CD14-positive monocyte (primary cell): ENCODE measurements around the gene MYO6. TPM values are rescaled to one million over a fixed set of nuclear protein-coding genes. Genes with fewer than 3 reads are reported as not detected.

Source experiments
- DNase-seq, 3 donors: peaks; one replicate each; pipeline ENCODE4 v3.0.0-alpha.2; 2011 to 2022
- H2AFZ ChIP-seq: 2 replicates; pipeline ENCODE4 v1.6.0; 2012; ENCODE audit warnings: mild to moderate bottlenecking, low read depth, low read length, inconsistent platforms; ENCODE audit not compliant: insufficient read depth, poor library complexity, severe bottlenecking
- H3K27ac ChIP-seq, 2 donors: 1 replicate in 1 of 2; 2 replicates in 1 of 2; pipeline ENCODE4 v1.5.1; 2012 to 2013; ENCODE audit warnings: low read length in 2 of 2, control low read depth in 1 of 2, inconsistent platforms in 1 of 2, low read depth in 1 of 2, mild to moderate bottlenecking in 1 of 2
- H3K27me3 ChIP-seq, 2 donors: one replicate each; pipeline versions ENCODE4 v1.6.0 to v1.6.1; 2011 to 2013; ENCODE audit warnings: low read length in 2 of 2; ENCODE audit not compliant: control insufficient read depth in 2 of 2, insufficient read depth in 2 of 2
- H3K36me3 ChIP-seq, 2 donors: replicated peaks in 1 of 2; 1 replicate in 1 of 2; 2 replicates in 1 of 2; pipeline versions ENCODE4 v1.5.1 to v1.6.1; 2012 to 2013; ENCODE audit warnings: low read length in 2 of 2, control low read depth in 1 of 2, inconsistent platforms in 1 of 2, mild to moderate bottlenecking in 1 of 2; ENCODE audit not compliant: insufficient read depth in 2 of 2, control insufficient read depth in 1 of 2
- H3K4me1 ChIP-seq, 2 donors: 1 replicate in 1 of 2; 2 replicates in 1 of 2; pipeline versions ENCODE4 v1.5.1 to v1.6.1; 2012 to 2013; ENCODE audit warnings: low read length in 2 of 2, control low read depth in 1 of 2, inconsistent platforms in 1 of 2, mild to moderate bottlenecking in 1 of 2, moderate library complexity in 1 of 2; ENCODE audit not compliant: insufficient read depth in 2 of 2, control insufficient read depth in 1 of 2
- H3K4me2 ChIP-seq: replicated peaks from 2 replicates; pipeline ENCODE3; 2012; ENCODE audit warnings: low read length, moderate library complexity, mild to moderate bottlenecking; ENCODE audit not compliant: poor library complexity, severe bottlenecking; ENCODE audit errors: extremely low read depth
- H3K4me3 ChIP-seq, 3 experiments: fragments of 200-600 bp in 1 of 3; sonication (generic) in 1 of 3; replicated peaks in 1 of 3; 1 replicate in 2 of 3; 2 replicates in 1 of 3; pipeline ENCODE4 v1.5.1; 2011 to 2013; ENCODE audit warnings: low read length in 3 of 3, mild to moderate bottlenecking in 3 of 3, control low read depth in 2 of 3, low read depth in 2 of 3, inconsistent platforms in 1 of 3, moderate library complexity in 1 of 3
- H3K79me2 ChIP-seq: 2 replicates; pipeline ENCODE4 v1.6.0; 2012; ENCODE audit warnings: mild to moderate bottlenecking, control low read depth, inconsistent platforms, low read length, moderate library complexity; ENCODE audit not compliant: insufficient read depth
- H3K9ac ChIP-seq: 2 replicates; pipeline ENCODE4 v1.6.0; 2017; ENCODE audit warnings: low read length, mild to moderate bottlenecking; ENCODE audit not compliant: insufficient read depth, poor library complexity, severe bottlenecking
- H3K9me3 ChIP-seq, 2 donors: replicated peaks in 1 of 2; 1 replicate in 1 of 2; 2 replicates in 1 of 2; pipeline versions ENCODE4 v1.5.1 to v1.6.1; 2012 to 2013; ENCODE audit warnings: low read length in 2 of 2, control low read depth in 1 of 2; ENCODE audit not compliant: control insufficient read depth in 1 of 2, insufficient read depth in 1 of 2
- H4K20me1 ChIP-seq: 2 replicates; pipeline ENCODE4 v1.6.0; 2012; ENCODE audit warnings: mild to moderate bottlenecking, low read length, control low read depth, moderate library complexity; ENCODE audit not compliant: insufficient read depth
- H3K27ac Mint-ChIP-seq, 7 donors: one replicate each; pipeline ENCODE4 v1.8.0; 2020; ENCODE audit warnings: mild to moderate bottlenecking in 7 of 7, mixed read lengths in 7 of 7, moderate library complexity in 6 of 7, inconsistent platforms in 2 of 7
- H3K27me3 Mint-ChIP-seq, 3 donors: one replicate each; pipeline ENCODE4 v1.8.0; 2021 to 2022; ENCODE audit warnings: low read depth in 3 of 3, mild to moderate bottlenecking in 3 of 3, mixed read lengths in 3 of 3, moderate library complexity in 3 of 3, inconsistent platforms in 1 of 3
- H3K36me3 Mint-ChIP-seq, 2 donors: one replicate each; pipeline ENCODE4 v1.8.0; 2020; ENCODE audit warnings: mixed read lengths in 2 of 2, inconsistent platforms in 1 of 2, mild to moderate bottlenecking in 1 of 2
- H3K4me1 Mint-ChIP-seq: one replicate; pipeline ENCODE4 v1.8.0; 2020; ENCODE audit warnings: mild to moderate bottlenecking, mixed read lengths
- H3K4me3 Mint-ChIP-seq, 2 donors: one replicate each; pipeline ENCODE4 v1.8.0; 2020; ENCODE audit warnings: mild to moderate bottlenecking in 2 of 2, mixed read lengths in 2 of 2, moderate library complexity in 1 of 2
- H3K9me3 Mint-ChIP-seq, 7 donors: one replicate each; pipeline ENCODE4 v1.8.0; 2020 to 2022; ENCODE audit warnings: mixed read lengths in 7 of 7, mild to moderate bottlenecking in 6 of 7, moderate library complexity in 6 of 7, inconsistent platforms in 2 of 7
- CTCF ChIP-seq: fragments of 200-600 bp; IDR thresholded peaks from one replicate; pipeline ENCODE4 v1.8.0; 2022; ENCODE audit warnings: antibody characterized with exemption, mild to moderate bottlenecking
- WGBS: methylation state at CpG from one replicate; pipeline ENCODE4 v1.1.5; 2013; ENCODE audit warnings: missing lambda C conversion rate; ENCODE audit not compliant: insufficient coverage; 5-methylcytosine and 5-hydroxymethylcytosine counted together
- intact Hi-C, 2 donors: fragments of 100-400 bp; cut with micrococcal nuclease; formaldehyde crosslinking; loops; one replicate each; pipeline versions ENCODE4 v1.15.0 to v1.15.1; 2023
- polyA plus RNA-seq, 3 donors: library from polyadenylated mRNA; depleted of rRNA in 1 of 3; unstranded in 2 of 3; stranded (reverse) in 1 of 3; fragments of 300-500 nt in 2 of 3; fragments of >200 nt in 1 of 3; fragmentation: Illumina TruSeq in 2 of 3; gene quantifications; 1 replicate in 2 of 3; 2 replicates in 1 of 3; pipeline ENCODE4 v1.2.3, GENCODE V29; 2012 to 2021

Gene MYO6
- polyA plus RNA-seq, 3 donors, result not detected

GRCh38 chr6:75766387-75766786 lies 17.3 kb downstream of the MYO6 start:
- no peak overlapping the region for H3K4me3 ChIP-seq
- H3K27ac Mint-ChIP-seq, result no peak overlapping the region

GRCh38 chr6:75770844-75771243 lies 21.8 kb downstream of the MYO6 start:
- no peaks in the 10 kb centered on the region for H3K79me2 ChIP-seq
- 100% methylated on average over 1 of the region's 5 CpGs for WGBS
- no peaks in the 10 kb centered on the region for H3K4me1 ChIP-seq
- peaks cover 4 to 15% (median 10%) of the 10 kb centered on the region in 3 donors for H3K27me3 Mint-ChIP-seq
- no peak overlapping the region for H3K4me3 ChIP-seq
- no peak for DNase-seq
- no peak for TF ChIP-seq CTCF
- no peak overlapping the region for H3K27ac ChIP-seq
- intact Hi-C loops, result no loop called here
- no peaks in the 10 kb centered on the region for H3K4me1 Mint-ChIP-seq
- H3K9ac ChIP-seq, result no peak overlapping the region
- H2AFZ ChIP-seq, result no peak overlapping the region
- no peak overlapping the region for H3K4me2 ChIP-seq
- H3K27me3 ChIP-seq, result peaks cover 0 to 2% of the 10 kb centered on the region in 2 donors
- H3K9me3 Mint-ChIP-seq, result peaks cover 0 to 5% (median 0%) of the 10 kb centered on the region in 7 donors
- no peak overlapping the region for H3K27ac Mint-ChIP-seq
- H3K36me3 ChIP-seq, result no peaks in the 10 kb centered on the region
- H4K20me1 ChIP-seq, result no peaks in the 10 kb centered on the region
- no peak overlapping the region for H3K4me3 Mint-ChIP-seq
- no peaks in the 10 kb centered on the region for H3K9me3 ChIP-seq
- H3K36me3 Mint-ChIP-seq, result no peaks in the 10 kb centered on the region

More at GRCh38 chr6:75766387-75766786, 17.3 kb downstream of the MYO6 start:
- intact Hi-C loops, result no loop called here
- Mint-ChIP-seq H3K9me3 (peaks cover 0 to 4% (median 0%) of the 10 kb centered on the region in 7 donors), H3K4me3 (no peak overlapping the region), H3K27me3 (peaks cover 15 to 27% (median 24%) of the 10 kb centered on the region in 3 donors), H3K36me3 (no peaks in the 10 kb centered on the region), H3K4me1 (no peaks in the 10 kb centered on the region)
- no peak for TF ChIP-seq CTCF
- Histone ChIP-seq H2AFZ (no peak overlapping the region), H3K9ac (no peak overlapping the region), H3K36me3 (no peaks in the 10 kb centered on the region), H4K20me1 (no peaks in the 10 kb centered on the region), H3K4me1 (no peaks in the 10 kb centered on the region), H3K27me3 (peaks cover under 1 to 2% of the 10 kb centered on the region in 2 donors), H3K4me2 (no peak overlapping the region), H3K9me3 (no peaks in the 10 kb centered on the region), H3K79me2 (no peaks in the 10 kb centered on the region), H3K27ac (no peak overlapping the region)
- no peak for DNase-seq
